ENCODE data around the gene TUNAR. TPM values are rescaled to one million over a fixed set of nuclear protein-coding genes. Genes with fewer than 3 reads are reported as not detected.

TUNAR gene
- total and polyA plus RNA-seq, 2 experiments from 2014 or later, result 23.1 to 56.2 TPM

DNA sequence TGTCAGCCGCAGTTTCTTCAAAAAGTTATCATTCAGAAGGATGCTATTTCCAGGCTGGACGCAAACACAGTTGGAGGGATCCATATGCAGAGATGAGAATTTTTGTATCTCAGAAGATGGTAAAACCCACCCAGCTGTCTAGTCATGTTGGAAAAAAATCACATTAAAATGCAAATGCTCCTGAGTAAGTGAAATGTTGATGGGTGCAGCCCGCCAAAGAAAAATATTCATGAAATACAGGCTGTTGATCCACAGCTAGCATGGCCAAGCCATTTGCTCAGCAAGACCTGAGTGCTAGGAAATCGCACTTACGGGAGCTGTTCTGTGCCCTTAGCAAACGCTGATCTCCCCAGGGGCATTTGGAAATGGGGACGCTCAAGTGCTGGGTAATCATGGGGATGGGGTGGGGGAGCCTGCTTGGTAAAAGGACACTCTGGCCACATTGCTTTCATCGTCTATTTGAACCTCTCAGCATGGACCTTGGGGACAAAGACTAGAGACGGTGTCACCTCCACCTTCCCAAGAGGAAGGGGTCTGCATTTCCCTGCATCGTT lies 25.7 kb downstream of the TUNAR start:
- H3K27me3 Mint-ChIP-seq (ENCODE audit: insufficient read depth, low read depth, poor library complexity), result peaks cover 3% of the 10 kb centered on the region
- no peaks in the 10 kb centered on the region; the same call in none of the 2 replicates for H3K36me3 ChIP-seq (ENCODE audit: insufficient read depth)
- no peak overlapping the region for H2AFZ ChIP-seq
- peaks cover 12% of the 10 kb centered on the region for H3K4me1 ChIP-seq (ENCODE audit: insufficient read depth)
- H3K27ac Mint-ChIP-seq, result no peak overlapping the region
- peaks cover 32% of the 10 kb centered on the region for H3K36me3 Mint-ChIP-seq (ENCODE audit: low read depth)
- no peaks in the 10 kb centered on the region for H3K27me3 ChIP-seq (ENCODE audit: insufficient read depth)
- H3K4me1 Mint-ChIP-seq, result peaks cover 28% of the 10 kb centered on the region
- H3K4me3 Mint-ChIP-seq, result no peak overlapping the region
- H3K27ac ChIP-seq (ENCODE audit: low read depth), result no peak overlapping the region
- peaks cover 24% of the 10 kb centered on the region for H3K9me2 ChIP-seq (ENCODE audit: insufficient read depth)
- peaks cover 26% of the 10 kb centered on the region for H3K79me2 ChIP-seq (replicated peaks; ENCODE audit: insufficient read depth)
- no peaks in the 10 kb centered on the region for H3F3A ChIP-seq (replicated peaks; ENCODE audit: low read depth)
- H3K4me2 ChIP-seq, result no peak overlapping the region
- DNase-seq (ENCODE audit: low spot score), result no peak
- no peak for ATAC-seq
- no peaks in the 10 kb centered on the region for H4K20me1 ChIP-seq (replicated peaks; ENCODE audit: insufficient read depth)
- TF ChIP-seq, protein P1, sequence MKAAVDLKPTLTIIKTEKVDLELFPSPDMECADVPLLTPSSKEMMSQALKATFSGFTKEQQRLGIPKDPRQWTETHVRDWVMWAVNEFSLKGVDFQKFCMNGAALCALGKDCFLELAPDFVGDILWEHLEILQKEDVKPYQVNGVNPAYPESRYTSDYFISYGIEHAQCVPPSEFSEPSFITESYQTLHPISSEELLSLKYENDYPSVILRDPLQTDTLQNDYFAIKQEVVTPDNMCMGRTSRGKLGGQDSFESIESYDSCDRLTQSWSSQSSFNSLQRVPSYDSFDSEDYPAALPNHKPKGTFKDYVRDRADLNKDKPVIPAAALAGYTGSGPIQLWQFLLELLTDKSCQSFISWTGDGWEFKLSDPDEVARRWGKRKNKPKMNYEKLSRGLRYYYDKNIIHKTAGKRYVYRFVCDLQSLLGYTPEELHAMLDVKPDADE (IDR thresholded peaks at IDR 0.05), result no peak
- no peak for TF ChIP-seq STAT1 (IDR thresholded peaks at IDR 0.05; ENCODE audit: unreplicated experiment)
- no peak for TF ChIP-seq EZH2phosphoT487 (IDR thresholded peaks at IDR 0.05; ENCODE audit: unreplicated experiment)
- TF ChIP-seq CREB1 (CRISPR knock-in tag; IDR thresholded peaks at IDR 0.05; ENCODE audit: low read depth), result no peak
- TF ChIP-seq, protein P2, sequence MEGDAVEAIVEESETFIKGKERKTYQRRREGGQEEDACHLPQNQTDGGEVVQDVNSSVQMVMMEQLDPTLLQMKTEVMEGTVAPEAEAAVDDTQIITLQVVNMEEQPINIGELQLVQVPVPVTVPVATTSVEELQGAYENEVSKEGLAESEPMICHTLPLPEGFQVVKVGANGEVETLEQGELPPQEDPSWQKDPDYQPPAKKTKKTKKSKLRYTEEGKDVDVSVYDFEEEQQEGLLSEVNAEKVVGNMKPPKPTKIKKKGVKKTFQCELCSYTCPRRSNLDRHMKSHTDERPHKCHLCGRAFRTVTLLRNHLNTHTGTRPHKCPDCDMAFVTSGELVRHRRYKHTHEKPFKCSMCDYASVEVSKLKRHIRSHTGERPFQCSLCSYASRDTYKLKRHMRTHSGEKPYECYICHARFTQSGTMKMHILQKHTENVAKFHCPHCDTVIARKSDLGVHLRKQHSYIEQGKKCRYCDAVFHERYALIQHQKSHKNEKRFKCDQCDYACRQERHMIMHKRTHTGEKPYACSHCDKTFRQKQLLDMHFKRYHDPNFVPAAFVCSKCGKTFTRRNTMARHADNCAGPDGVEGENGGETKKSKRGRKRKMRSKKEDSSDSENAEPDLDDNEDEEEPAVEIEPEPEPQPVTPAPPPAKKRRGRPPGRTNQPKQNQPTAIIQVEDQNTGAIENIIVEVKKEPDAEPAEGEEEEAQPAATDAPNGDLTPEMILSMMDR (conservative IDR thresholded peaks at IDR 0.05; ENCODE audit: low read depth in 2 of 2), result no peak
- H3K9me3 Mint-ChIP-seq, result no peaks in the 10 kb centered on the region
- H3K4me3 ChIP-seq, result no peak overlapping the region

- Mint-ChIP-seq H3K27ac (no peak overlapping the region), H3K4me3 (no peak overlapping the region), H3K27me3 (ENCODE audit: insufficient read depth, low read depth, poor library complexity) (peaks cover 3% of the 10 kb centered on the region), H3K9me3 (no peaks in the 10 kb centered on the region), H3K36me3 (ENCODE audit: low read depth) (peaks cover 24% of the 10 kb centered on the region), H3K4me1 (peaks cover 19% of the 10 kb centered on the region)
- no peak overlapping the region for H3K4me3 ChIP-seq
- H3K79me2 ChIP-seq (replicated peaks; ENCODE audit: insufficient read depth), result peaks cover 18% of the 10 kb centered on the region
- no peaks in the 10 kb centered on the region for H3F3A ChIP-seq (replicated peaks; ENCODE audit: low read depth)
- no peak for DNase-seq (ENCODE audit: low spot score)
- H3K4me2 ChIP-seq, result no peak overlapping the region
- no peaks in the 10 kb centered on the region for H3K27me3 ChIP-seq (ENCODE audit: insufficient read depth)
- ATAC-seq, result no peak
- H3K9me2 ChIP-seq (ENCODE audit: insufficient read depth), result peaks cover 19% of the 10 kb centered on the region; the same call in 1 of the 2 replicates
- no peak overlapping the region for H2AFZ ChIP-seq
- H4K20me1 ChIP-seq (replicated peaks; ENCODE audit: insufficient read depth), result no peaks in the 10 kb centered on the region
- no peak overlapping the region for H3K27ac ChIP-seq (ENCODE audit: low read depth)
- H3K4me1 ChIP-seq (ENCODE audit: insufficient read depth), result peaks cover 6% of the 10 kb centered on the region; the same call in 1 of the 2 replicates
- H3K36me3 ChIP-seq (ENCODE audit: insufficient read depth), result no peaks in the 10 kb centered on the region; the same call in none of the 2 replicates
- TF ChIP-seq EZH2phosphoT487 (IDR thresholded peaks at IDR 0.05; ENCODE audit: unreplicated experiment) (no peak), POLR2AphosphoS5 (IDR thresholded peaks at IDR 0.05; ENCODE audit: low read depth) (no peak), EZH2 (IDR thresholded peaks at IDR 0.05; ENCODE audit: low read depth, unreplicated experiment) (no peak), NANOG (IDR thresholded peaks at IDR 0.05; ENCODE audit: borderline replicate concordance) (no peak), ZNF331 (CRISPR knock-in tag; IDR thresholded peaks at IDR 0.05; ENCODE audit: low read depth) (no peak), JUNB (IDR thresholded peaks at IDR 0.05; ENCODE audit: unreplicated experiment) (no peak)
- TF ChIP-seq, protein P2 (conservative IDR thresholded peaks at IDR 0.05; ENCODE audit: low read depth in 2 of 2), result no peak
- TF ChIP-seq, protein P3, sequence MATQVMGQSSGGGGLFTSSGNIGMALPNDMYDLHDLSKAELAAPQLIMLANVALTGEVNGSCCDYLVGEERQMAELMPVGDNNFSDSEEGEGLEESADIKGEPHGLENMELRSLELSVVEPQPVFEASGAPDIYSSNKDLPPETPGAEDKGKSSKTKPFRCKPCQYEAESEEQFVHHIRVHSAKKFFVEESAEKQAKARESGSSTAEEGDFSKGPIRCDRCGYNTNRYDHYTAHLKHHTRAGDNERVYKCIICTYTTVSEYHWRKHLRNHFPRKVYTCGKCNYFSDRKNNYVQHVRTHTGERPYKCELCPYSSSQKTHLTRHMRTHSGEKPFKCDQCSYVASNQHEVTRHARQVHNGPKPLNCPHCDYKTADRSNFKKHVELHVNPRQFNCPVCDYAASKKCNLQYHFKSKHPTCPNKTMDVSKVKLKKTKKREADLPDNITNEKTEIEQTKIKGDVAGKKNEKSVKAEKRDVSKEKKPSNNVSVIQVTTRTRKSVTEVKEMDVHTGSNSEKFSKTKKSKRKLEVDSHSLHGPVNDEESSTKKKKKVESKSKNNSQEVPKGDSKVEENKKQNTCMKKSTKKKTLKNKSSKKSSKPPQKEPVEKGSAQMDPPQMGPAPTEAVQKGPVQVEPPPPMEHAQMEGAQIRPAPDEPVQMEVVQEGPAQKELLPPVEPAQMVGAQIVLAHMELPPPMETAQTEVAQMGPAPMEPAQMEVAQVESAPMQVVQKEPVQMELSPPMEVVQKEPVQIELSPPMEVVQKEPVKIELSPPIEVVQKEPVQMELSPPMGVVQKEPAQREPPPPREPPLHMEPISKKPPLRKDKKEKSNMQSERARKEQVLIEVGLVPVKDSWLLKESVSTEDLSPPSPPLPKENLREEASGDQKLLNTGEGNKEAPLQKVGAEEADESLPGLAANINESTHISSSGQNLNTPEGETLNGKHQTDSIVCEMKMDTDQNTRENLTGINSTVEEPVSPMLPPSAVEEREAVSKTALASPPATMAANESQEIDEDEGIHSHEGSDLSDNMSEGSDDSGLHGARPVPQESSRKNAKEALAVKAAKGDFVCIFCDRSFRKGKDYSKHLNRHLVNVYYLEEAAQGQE (IDR thresholded peaks at IDR 0.05; ENCODE audit: unreplicated experiment), result no peak
Observed at GRCh38 chr14:95903165-95903564, 26.5 kb downstream of the TUNAR start.
